Stimulated activated CD8-positive, alpha-beta memory T cell treated with anti-CD3 and anti-CD28 coated beads, Interleukin-7, amount 100 ng/mL, for 4 hours (primary cell): ENCODE results near the gene ACOT12.

Experiments used
- DNase-seq, 2 donors: peaks; one replicate each; pipeline ENCODE4 v3.0.0-alpha.2; 2020; ENCODE audit warnings: low read depth in 2 of 2

ACOT12 gene

DNA sequence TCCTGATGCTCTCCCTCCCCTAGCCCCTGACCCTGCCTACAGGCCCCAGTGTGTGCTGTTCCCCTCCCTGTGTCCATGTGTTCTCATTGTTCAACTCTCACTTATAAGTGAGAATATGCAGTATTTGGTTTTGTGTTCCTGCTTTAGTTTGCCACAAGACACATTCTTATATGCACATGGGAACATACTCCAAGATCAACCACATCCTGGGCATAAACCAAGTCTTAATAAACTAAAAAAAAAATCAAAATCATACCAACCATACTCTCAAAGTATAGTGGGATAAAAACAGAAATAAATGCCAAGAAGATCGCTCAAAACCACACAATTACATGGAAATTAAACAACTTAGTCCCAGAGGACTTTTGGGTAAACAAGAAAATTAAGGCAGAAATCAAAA, 103.8 kb downstream of the ACOT12 start:
- DNase-seq: no peak

GRCh38 chr5:81288021-81288433, 105.9 kb downstream of the ACOT12 start:
- DNase-seq: no peak

DNA sequence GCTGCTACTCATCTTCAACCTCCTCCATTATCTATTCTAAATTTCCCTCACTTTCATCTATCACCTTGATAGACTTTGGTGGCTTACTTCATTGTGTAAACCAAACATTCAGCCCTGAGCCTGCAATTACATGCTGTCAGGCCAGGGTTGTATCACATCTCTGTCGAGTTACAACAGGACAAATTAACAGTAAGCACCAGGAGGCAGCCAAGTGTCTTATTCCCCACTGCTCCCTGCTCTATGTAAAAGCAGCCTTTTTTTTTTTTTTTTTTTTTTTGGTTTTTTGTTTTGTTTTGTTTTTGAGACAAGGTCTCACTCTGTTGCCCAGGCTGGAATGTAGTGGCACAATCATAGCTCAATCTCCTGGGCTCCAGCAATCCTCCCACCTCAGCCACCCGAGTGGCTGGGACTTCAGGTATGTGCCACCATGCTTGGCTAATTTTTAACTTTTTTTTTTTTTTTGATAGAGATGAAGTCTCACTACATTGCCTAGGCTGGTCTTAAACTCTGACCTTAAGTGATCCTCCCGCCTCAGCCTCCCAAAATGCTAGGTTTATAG, 107.8 kb downstream of the ACOT12 start:
- no peak for DNase-seq

- no peak for DNase-seq
Observed at GRCh38 chr5:81283976-81284375, 110.0 kb downstream of the ACOT12 start.
